Aorta (tissue), 5 donors: ENCODE results near the gene FHIT. TPM values are rescaled to one million over a fixed set of nuclear protein-coding genes. Genes with fewer than 3 reads are reported as not detected.

Source experiments
- ATAC-seq: fragments of 200-7000 bp; cut with Tn5 transposase; one replicate; pipeline ENCODE4 v1.9.1; 2022; ENCODE audit warnings: moderate library complexity; ENCODE audit not compliant: low FRiP score
- DNase-seq, 2 donors: peaks; one replicate each; pipeline ENCODE4 v3.0.0-alpha.2; 2020
- H3K27ac ChIP-seq, 2 donors: one replicate each; pipeline ENCODE4 v1.5.1; 2013; ENCODE audit warnings: low read length in 2 of 2, mild to moderate bottlenecking in 2 of 2, moderate library complexity in 2 of 2, control low read depth in 1 of 2, inconsistent platforms in 1 of 2, low read depth in 1 of 2
- H3K27me3 ChIP-seq, 2 donors: one replicate each; pipeline ENCODE4 v1.6.1; 2013; ENCODE audit warnings: control low read depth in 1 of 2, low read length in 1 of 2, mild to moderate bottlenecking in 1 of 2, moderate library complexity in 1 of 2; ENCODE audit not compliant: insufficient read depth in 2 of 2, control insufficient read depth in 1 of 2
- H3K36me3 ChIP-seq, 2 donors: one replicate each; pipeline ENCODE4 v1.6.1; 2013; ENCODE audit warnings: control low read depth in 1 of 2, low read length in 1 of 2, mild to moderate bottlenecking in 1 of 2; ENCODE audit not compliant: insufficient read depth in 2 of 2, control insufficient read depth in 1 of 2
- H3K4me1 ChIP-seq, 2 donors: one replicate each; pipeline ENCODE4 v1.6.1; 2013; ENCODE audit warnings: low read length in 2 of 2, control low read depth in 1 of 2, mild to moderate bottlenecking in 1 of 2, moderate library complexity in 1 of 2; ENCODE audit not compliant: insufficient read depth in 2 of 2, control insufficient read depth in 1 of 2
- H3K4me3 ChIP-seq, 2 donors: one replicate each; pipeline ENCODE4 v1.5.1; 2013; ENCODE audit warnings: low read length in 2 of 2, control low read depth in 1 of 2, mild to moderate bottlenecking in 1 of 2
- H3K9me3 ChIP-seq: one replicate; pipeline ENCODE4 v1.6.1; 2013; ENCODE audit warnings: mild to moderate bottlenecking, low read length; ENCODE audit not compliant: control insufficient read depth
- WGBS, 2 donors: extraction: QIAGEN DNeasy Blood & Tissue Kit; methylation state at CpG; one replicate each; pipeline ENCODE4 v1.1.7; 2013; 5-methylcytosine and 5-hydroxymethylcytosine counted together
- intact Hi-C, 2 donors: fragments of 100-400 bp; cut with DNase I; formaldehyde crosslinking; loops; one replicate each; pipeline versions ENCODE4 v1.14.2 to v1.15.0; 2022
- polyA plus RNA-seq, 2 donors: library from polyadenylated mRNA; stranded (reverse); fragments of 200-250 nt; gene quantifications; one replicate each; pipeline ENCODE4 v1.2.3, GENCODE V29; 2013
- total RNA-seq, 2 donors: library from RNA; stranded (reverse); fragmentation: NEBNext Ultra II Directional; extraction: Animal tissue kit (Norgen Biotek cat#: 25700); gene quantifications; one replicate each; pipeline ENCODE4 v1.2.1, GENCODE V29; 2021
- donor health status: healthy with polysubstance abuse.
- donor health status: Bipolar disorder and iron deficiency.
- donor health status: DM: no; HTN: no; CAD: no.
- donor health status: DM: no; HTN: no; CAD: no.
- donor health status: DM: yes; HTN: yes; CAD: no.

The FHIT gene
- total and polyA plus RNA-seq, 4 donors, result 1.1 to 9.2 (median 3.0) TPM

DNA sequence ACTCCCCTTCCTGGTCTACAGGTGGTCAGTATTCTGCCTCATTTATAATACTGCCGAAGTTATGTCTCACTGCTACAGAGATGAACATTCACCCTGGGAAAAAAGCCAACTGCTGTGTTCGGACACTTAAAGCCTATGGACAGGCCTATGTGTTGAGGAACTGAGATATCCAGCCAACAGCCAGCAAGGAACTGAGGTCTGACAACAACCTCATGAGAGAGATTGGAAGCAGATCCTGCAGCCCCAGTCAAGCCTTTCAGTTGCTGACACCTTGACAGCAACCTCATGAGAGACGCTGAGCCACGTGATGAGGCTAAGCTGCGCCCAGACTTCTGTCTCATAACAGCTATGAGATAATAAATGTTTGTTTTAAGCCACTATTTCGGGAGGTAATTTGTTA lies 18.2 kb upstream of the FHIT start:
- WGBS, 2 donors, result 84 to 89% methylated on average over 6 of the region's 6 CpGs
- no peak for ATAC-seq

GRCh38 chr3:61268644-61269043 lies 17.4 kb upstream of the FHIT start:
- DNase-seq, result no peak
- no peaks in the 10 kb centered on the region for H3K36me3 ChIP-seq
- H3K27ac ChIP-seq, result no peak overlapping the region
- intact Hi-C loops, result no loop called here
- H3K27me3 ChIP-seq, result no peaks in the 10 kb centered on the region
- ATAC-seq, result no peak
- no peaks in the 10 kb centered on the region for H3K4me1 ChIP-seq
- peaks cover 2% of the 10 kb centered on the region for H3K9me3 ChIP-seq
- 79 to 86% methylated on average over 2 of the region's 2 CpGs for WGBS, 2 donors
- no peak overlapping the region for H3K4me3 ChIP-seq

More for the DNA sequence above, 18.2 kb upstream of the FHIT start:
- no peaks in the 10 kb centered on the region for H3K27me3 ChIP-seq
- no peak for DNase-seq
- intact Hi-C loops, result no loop called here
- H3K4me3 ChIP-seq, result no peak overlapping the region
- peaks cover 2% of the 10 kb centered on the region for H3K9me3 ChIP-seq
- H3K4me1 ChIP-seq, result no peaks in the 10 kb centered on the region
- no peaks in the 10 kb centered on the region for H3K36me3 ChIP-seq
- H3K27ac ChIP-seq, result no peak overlapping the region

GRCh38 chr3:61264281-61264680 lies 13.0 kb upstream of the FHIT start:
- DNase-seq (no peak), ATAC-seq (no peak)
- H3K27me3 ChIP-seq, result no peaks in the 10 kb centered on the region
- intact Hi-C loops, result no loop called here
- peaks cover 2% of the 10 kb centered on the region for H3K9me3 ChIP-seq
- no peak overlapping the region for H3K27ac ChIP-seq
- no peaks in the 10 kb centered on the region for H3K4me1 ChIP-seq
- WGBS, 2 donors, result 92 to 94% methylated on average over 2 of the region's 2 CpGs
- no peak overlapping the region for H3K4me3 ChIP-seq
- H3K36me3 ChIP-seq, result no peaks in the 10 kb centered on the region

DNA sequence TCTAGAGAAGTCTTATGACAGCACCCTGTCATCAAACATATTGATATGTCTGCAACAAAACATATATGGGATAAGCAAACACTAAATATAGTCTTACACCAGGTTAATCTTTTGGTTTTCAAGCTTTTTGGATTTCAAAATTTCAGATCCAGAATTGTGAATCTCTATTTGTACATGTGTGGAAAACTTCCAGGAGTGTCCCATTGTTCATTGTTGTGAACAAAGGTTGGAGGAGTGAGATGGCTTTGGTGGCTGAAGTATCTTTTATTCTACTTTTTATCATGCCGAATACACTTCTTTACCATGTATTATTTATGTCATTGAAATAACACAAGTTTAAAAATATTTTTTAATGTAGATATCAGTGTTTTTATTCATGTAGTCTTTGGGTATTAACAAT lies 5.9 kb upstream of the FHIT start:
- DNase-seq, result no peak
- Histone ChIP-seq H3K27me3 (no peaks in the 10 kb centered on the region), H3K4me1 (no peaks in the 10 kb centered on the region), H3K27ac (no peak overlapping the region), H3K36me3 (no peaks in the 10 kb centered on the region), H3K4me3 (no peak overlapping the region), H3K9me3 (no peaks in the 10 kb centered on the region)
- no peak for ATAC-seq
- 63 to 77% methylated on average over 1 of the region's 1 CpG for WGBS, 2 donors
- intact Hi-C loops, result no loop called here

DNA sequence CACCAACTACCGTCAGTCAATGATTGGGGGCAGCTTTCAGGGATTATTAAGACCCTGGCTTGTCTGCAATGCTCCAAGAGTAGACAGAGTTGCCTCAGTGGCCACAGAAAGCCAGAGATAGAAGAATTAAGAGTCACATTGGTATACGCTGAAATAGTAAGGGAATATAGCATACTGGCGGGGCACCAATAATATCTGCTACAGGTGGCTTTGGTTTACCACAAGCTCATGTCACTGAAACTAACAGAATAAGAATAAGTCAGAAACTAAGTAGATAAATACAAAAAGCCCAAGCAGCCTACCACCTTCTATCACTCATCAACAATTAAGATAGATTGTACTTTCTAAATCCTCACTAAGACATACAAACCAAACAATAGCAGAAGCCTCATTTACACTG lies 2.5 kb upstream of the FHIT start:
- no peak overlapping the region for H3K4me3 ChIP-seq
- ATAC-seq (no peak), DNase-seq (no peak)
- no peaks in the 10 kb centered on the region for H3K4me1 ChIP-seq
- H3K27ac ChIP-seq, result no peak overlapping the region
- no peaks in the 10 kb centered on the region for H3K9me3 ChIP-seq
- H3K27me3 ChIP-seq, result no peaks in the 10 kb centered on the region
- H3K36me3 ChIP-seq, result no peaks in the 10 kb centered on the region
- intact Hi-C loops, result loop anchor here in 1 of 2 donors (5.0 kb wide), 2 partner anchors 309 to 1309 kb away; partner anchors contain the start of gene PTPRG
- WGBS, 2 donors, result 96 to 100% methylated on average over 3 of the region's 3 CpGs

GRCh38 chr3:61252836-61253235 lies 1.6 kb upstream of the FHIT start:
- H3K36me3 ChIP-seq, result no peaks in the 10 kb centered on the region
- H3K27ac ChIP-seq, result no peak overlapping the region
- H3K4me1 ChIP-seq, result no peaks in the 10 kb centered on the region
- H3K9me3 ChIP-seq, result no peaks in the 10 kb centered on the region
- 30 to 35% methylated on average over 2 of the region's 2 CpGs for WGBS, 2 donors
- no peak for DNase-seq
- intact Hi-C loops, result loop anchor here in 1 of 2 donors (5.0 kb wide), 2 partner anchors 309 to 1309 kb away; partner anchors contain the start of gene PTPRG
- ATAC-seq, result no peak
- no peaks in the 10 kb centered on the region for H3K27me3 ChIP-seq
- no peak overlapping the region for H3K4me3 ChIP-seq

DNA sequence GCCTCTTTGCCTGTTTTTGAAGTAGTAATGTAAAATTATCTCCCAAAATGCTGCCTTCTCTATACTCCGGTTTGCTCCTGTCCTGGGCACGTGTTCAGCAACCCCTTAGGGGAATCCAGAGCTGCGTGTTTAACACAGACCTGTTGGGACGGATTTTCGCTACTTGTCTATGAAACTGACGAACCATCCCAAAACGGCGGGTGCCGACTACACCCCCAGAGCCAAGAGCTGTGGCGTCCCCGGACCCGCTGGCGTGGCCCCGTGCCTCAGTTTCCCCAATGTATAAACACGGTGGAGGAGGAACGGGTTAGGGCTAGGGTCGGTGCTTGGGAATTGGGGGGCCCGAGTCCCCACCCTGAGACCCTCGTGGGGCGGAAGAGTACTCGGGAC lies 473 bp downstream of the FHIT start:
- Histone ChIP-seq H3K4me1 (no peaks in the 10 kb centered on the region), H3K36me3 (no peaks in the 10 kb centered on the region), H3K9me3 (no peaks in the 10 kb centered on the region), H3K27me3 (no peaks in the 10 kb centered on the region), H3K27ac (no peak overlapping the region), H3K4me3 (peak overlapping the region; percentile 45 to 51)
- intact Hi-C loops, result loop anchor here in 1 of 2 donors (5.0 kb wide), 2 partner anchors 312 to 1312 kb away; partner anchors contain the start of gene PTPRG
- 8 to 9% methylated on average over 21 of the region's 21 CpGs for WGBS, 2 donors
- ATAC-seq (peak; percentile 51), DNase-seq (peak in 1 of 2 donors; percentile 54)

- no peak for DNase-seq
- WGBS, 2 donors, result 37 to 43% methylated on average over 2 of the region's 2 CpGs
- H3K9me3 ChIP-seq, result no peaks in the 10 kb centered on the region
- no peaks in the 10 kb centered on the region for H3K4me1 ChIP-seq
- ATAC-seq, result no peak
- no peaks in the 10 kb centered on the region for H3K27me3 ChIP-seq
- intact Hi-C loops, result no loop called here
- H3K4me3 ChIP-seq, result no peak overlapping the region
- H3K36me3 ChIP-seq, result no peaks in the 10 kb centered on the region
- H3K27ac ChIP-seq, result no peak overlapping the region
Observed at GRCh38 chr3:61248496-61248895, 2.8 kb downstream of the FHIT start.

DNA sequence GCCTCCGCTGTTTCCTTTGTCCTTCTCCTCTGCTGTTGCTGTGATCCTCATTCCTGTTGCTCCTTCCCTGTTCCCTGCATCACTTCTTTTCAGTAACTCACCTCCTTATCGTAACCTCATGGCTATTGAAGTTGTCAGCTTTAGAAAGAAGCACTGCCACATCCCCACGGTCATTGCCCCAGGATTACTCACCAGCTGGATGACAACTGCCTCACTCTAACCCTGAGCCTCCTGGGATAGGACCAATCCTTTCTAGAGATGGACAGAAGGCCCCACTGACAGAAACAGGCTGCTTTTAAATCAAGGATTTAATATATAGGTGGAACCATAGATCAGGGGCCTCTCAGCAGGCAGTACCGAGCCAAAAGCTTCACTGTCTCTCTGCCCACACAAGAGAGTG lies 4.1 kb downstream of the FHIT start:
- WGBS, 2 donors, result 82 to 92% methylated on average over 4 of the region's 4 CpGs
- DNase-seq (no peak), ATAC-seq (no peak)
- no peaks in the 10 kb centered on the region for H3K4me1 ChIP-seq
- no peak overlapping the region for H3K27ac ChIP-seq
- intact Hi-C loops, result no loop called here
- H3K4me3 ChIP-seq, result no peak overlapping the region
- H3K36me3 ChIP-seq, result no peaks in the 10 kb centered on the region
- H3K27me3 ChIP-seq, result no peaks in the 10 kb centered on the region
- H3K9me3 ChIP-seq, result no peaks in the 10 kb centered on the region
